Esophagus muscularis mucosa (tissue), 4 donors: ENCODE data around the gene EGLN2.

Experiments
- CTCF ChIP-seq, 3 experiments: fragments of 200-600 bp in 2 of 3; fragments of 450-650 bp in 1 of 3; sonication (generic) in 2 of 3; IDR thresholded peaks; one replicate each; pipeline ENCODE4 v1.5.1; 2017 to 2019; ENCODE audit warnings: antibody characterized with exemption in 3 of 3, mild to moderate bottlenecking in 2 of 3, moderate library complexity in 1 of 3
- EP300 ChIP-seq: sonication (generic); formaldehyde crosslinking; IDR thresholded peaks from one replicate; pipeline ENCODE4 v1.6.1; 2017; ENCODE audit warnings: antibody characterized with exemption
- POLR2A ChIP-seq: fragments of 450-650 bp; IDR thresholded peaks from one replicate; pipeline ENCODE4 v1.6.1; 2017; ENCODE audit warnings: antibody characterized with exemption, moderate library complexity, mild to moderate bottlenecking, low read depth
- POLR2AphosphoS5 ChIP-seq, 2 donors: sonication (generic); formaldehyde crosslinking; IDR thresholded peaks; one replicate each; pipeline ENCODE4 v1.6.1; 2017; ENCODE audit warnings: antibody characterized with exemption in 2 of 2

- TF ChIP-seq CTCF (IDR thresholded peaks at IDR 0.05) (no peak), EP300 (no peak), POLR2A (no peak), POLR2AphosphoS5 (IDR thresholded peaks at IDR 0.05) (peak in 1 of 2 donors; percentile 6)
Observed at GRCh38 chr19:40809358-40810086, 10.5 kb downstream of the EGLN2 start.
